Skin epidermis (tissue), 12 donors: ENCODE data around the gene PAX2.

ENCODE experiments used
- H3K27ac ChIP-seq, 21 experiments: fragments of 200-600 bp; sonication (generic) in 11 of 21; one replicate each; pipeline ENCODE4 v1.5.0; 2020; ENCODE audit warnings: mild to moderate bottlenecking in 3 of 21, inconsistent platforms in 2 of 21, moderate library complexity in 2 of 21
- H3K4me3 ChIP-seq, 7 experiments: fragments of 200-600 bp; sonication (generic) in 2 of 7; one replicate each; pipeline ENCODE4 v1.5.0; 2020; ENCODE audit warnings: inconsistent platforms in 2 of 7, mild to moderate bottlenecking in 2 of 7, moderate library complexity in 1 of 7

PAX2 gene

DNA sequence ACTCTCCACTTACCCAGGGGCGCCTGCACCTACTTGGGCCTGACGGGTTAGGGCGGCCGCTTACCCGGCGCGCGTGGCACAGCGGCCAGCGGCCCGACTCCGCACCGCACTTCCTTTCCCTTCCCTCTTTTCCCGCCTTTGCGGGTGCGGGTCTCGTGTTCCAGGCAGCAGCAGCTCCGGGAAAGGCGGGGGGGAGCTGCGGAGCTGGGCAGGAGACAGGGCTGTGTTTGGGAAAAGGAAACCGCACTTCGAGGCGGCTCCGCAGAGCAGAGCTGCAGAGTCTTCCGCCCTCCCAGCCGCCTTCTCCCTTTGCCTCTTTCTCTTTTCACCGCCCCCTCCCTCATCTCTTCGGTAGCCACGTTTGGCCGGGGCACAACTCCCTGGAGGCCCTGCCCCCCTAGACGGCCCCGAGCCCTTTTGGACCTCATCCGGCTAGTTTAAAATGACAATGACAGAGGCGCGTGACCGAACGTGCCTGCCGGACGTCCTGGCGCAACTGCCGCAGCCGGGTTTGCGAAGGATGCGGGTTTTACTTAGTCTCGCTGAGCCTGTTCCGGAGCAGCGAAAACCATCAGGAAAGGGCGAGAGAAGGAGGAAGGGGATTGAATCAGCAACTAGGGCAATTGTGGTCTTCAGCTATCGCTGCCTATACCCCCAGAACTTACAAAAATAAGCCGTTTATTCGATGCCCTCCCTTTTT, 7.9 kb upstream of the PAX2 start:
- peak overlapping the region in 4 of 7 experiments; percentile 5 to 24 (median 15) for H3K4me3 ChIP-seq

DNA sequence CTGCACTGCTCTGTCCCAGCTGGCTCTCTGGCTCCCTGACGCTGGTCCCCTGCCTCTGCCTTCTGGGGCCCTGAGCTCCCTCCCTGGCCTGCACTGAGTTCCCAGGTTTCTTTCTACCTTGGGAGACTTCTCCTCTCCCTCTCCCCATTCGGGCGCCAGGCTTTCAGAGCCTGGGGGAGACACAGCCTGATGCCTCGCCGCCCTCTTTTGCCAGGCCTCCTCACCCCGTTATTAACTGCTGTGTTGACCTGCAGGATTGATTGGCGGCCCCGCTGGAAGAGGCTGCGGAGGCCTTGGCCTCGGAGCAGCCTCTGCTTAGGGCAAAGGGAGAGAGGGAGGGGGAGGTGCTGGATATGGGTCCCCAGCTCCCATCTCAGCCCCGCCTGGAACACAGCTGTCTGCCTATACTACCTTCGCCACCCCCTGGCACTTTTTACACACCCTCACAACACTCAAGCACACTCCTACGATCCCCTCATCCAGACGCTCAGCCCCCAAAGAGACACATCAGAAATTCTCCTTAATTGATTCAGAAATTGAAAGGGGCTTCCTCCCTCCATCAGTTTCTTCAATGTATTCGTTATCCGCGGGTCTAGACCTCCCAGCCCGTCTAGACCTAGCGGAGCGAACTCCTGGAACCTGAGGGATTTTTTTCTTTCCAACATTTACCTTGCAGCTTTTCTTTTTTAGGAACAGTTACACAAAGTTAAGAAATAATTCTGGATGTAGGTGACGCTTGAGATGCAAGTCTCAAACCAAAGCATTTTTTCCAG, 7.1 kb upstream of the PAX2 start:
- Histone ChIP-seq H3K27ac (no peak overlapping the region), H3K4me3 (no peak overlapping the region)

More for the DNA sequence above, 7.9 kb upstream of the PAX2 start:
- no peak overlapping the region for H3K27ac ChIP-seq

- H3K27ac ChIP-seq, result no peak overlapping the region
- no peak overlapping the region for H3K4me3 ChIP-seq
Measured at GRCh38 chr10:100739517-100740368, 5.6 kb upstream of the PAX2 start.

GRCh38 chr10:100740476-100741377, 4.7 kb upstream of the PAX2 start:
- no peak overlapping the region for H3K4me3 ChIP-seq
- H3K27ac ChIP-seq, result no peak overlapping the region

- no peak overlapping the region for H3K4me3 ChIP-seq
Measured at GRCh38 chr10:100741378-100742075, 3.9 kb upstream of the PAX2 start.

DNA sequence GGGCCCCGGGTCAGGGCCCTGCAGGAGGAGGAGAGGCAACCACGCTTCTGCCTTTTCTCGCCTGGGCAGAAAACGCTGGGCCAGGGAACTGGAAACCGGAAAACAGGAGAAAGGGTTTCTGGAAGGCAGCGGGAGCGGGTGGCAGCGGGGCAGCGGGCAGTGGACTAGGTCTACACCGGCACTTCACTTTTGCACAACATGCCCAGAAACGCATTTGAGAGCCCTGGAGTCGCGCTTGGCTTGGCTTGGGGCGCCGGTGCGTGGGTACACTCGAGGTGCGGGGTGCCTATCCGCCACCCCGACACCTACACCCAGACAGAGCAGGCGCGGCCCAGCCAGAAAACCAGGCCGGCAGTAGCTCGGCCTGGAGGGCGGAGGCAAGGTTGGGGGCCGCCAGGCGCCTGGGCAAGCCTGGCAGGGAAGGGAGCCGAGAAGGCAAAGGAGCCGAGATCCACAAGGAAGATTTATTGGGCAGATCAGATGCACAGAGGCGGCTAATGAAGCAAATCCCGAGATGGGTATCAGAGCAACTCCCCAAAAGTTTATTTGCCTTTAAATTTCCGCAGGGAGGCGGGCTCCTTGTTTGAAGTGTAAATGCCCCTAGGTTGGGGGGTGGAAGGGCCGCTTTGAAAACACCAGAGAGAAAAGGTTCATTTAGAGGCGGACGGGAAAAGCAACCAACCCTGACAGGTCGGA, 3.2 kb upstream of the PAX2 start:
- Histone ChIP-seq H3K4me3 (no peak overlapping the region), H3K27ac (no peak overlapping the region)

More at GRCh38 chr10:100741378-100742075, 3.9 kb upstream of the PAX2 start:
- no peak overlapping the region for H3K27ac ChIP-seq

DNA sequence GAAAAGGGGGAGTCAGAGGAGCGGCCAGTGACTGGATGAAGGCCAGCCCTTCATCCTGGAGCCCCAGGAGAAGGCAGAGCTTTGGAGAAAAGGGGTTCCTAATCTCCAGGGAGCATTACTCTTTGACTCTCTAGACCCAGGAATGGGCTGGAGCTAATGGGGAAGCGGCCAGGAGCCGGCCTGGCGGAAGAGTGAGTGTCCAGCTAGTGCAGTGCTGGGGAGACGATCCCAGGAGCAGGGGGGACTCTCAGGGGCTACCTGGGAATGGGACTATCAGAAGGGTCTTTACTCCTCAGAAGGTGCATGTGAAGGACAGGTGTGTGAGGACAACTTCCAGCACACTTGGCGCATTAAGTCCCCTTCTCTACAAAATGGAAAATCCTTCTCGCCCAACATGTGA, 2.4 kb upstream of the PAX2 start:
- no peak overlapping the region for H3K27ac ChIP-seq

DNA sequence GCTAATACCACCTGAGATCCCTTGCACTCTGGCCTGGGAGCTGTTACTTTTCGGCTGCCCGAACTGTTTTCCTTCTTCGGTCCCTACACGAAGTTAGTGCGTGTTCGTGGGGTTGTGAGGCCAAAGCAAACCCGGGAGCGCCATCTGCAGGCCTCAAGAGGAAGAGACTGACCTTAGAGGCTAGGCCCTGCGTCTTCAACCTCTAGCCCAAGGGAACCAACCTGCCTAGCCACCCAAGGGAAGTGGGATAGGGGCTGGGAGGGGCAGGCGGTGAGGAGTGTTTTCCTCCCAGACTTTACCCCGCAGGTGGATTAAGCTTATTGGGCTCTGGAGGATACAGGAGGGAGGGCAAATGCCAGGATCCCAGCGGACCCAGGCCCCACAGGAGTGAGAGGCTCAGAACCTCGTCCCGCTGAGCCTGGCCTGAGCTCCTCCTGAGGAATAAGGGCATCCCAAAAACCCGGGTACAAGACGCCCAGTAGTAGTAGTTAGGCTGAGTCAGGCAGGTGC, 1.7 kb upstream of the PAX2 start:
- H3K4me3 ChIP-seq, result no peak overlapping the region

More for the DNA sequence above, 2.4 kb upstream of the PAX2 start:
- H3K4me3 ChIP-seq, result no peak overlapping the region

DNA sequence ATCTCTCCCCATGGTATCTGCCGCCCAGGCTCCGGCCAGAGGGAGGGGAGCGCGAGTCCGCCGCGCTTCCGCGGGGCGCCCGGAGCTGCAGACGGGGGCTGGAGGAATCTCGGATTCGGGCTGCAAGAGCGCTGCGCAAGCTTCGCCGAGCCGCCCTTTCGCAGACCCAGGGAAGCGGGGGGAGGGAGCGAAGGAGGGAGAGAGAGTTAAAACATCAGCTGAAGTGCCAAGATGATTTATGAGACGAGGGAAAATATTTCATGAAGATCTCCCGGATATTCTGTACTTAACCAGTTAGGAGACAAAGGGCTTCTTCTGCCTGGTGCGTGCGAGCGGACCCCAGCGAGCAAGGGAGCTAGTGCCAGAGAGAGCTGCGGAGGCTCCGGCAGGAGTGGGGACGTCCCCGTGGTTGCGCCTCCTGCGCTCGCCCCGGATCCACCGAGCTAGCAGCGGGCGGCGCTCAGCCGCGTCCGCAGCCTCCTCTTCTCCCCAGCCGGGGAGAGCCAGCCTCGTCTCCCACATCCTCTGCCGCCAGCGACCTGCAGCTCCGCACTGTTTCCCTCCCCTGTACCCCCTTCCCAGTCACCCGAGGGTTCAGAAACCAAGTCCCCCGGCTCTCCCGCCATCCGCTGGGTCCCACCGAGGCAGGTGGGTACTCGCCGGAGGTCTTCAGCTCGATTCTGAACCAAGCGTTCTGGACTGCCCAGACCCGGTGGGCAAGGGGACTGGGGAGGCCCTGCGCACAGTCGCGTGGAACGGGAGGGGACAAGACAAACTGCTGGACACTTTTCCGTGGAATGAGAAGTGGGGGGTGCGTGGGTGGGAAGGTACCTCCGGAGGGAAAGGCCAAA, 1.0 kb upstream of the PAX2 start:
- Histone ChIP-seq H3K4me3 (peak overlapping the region in 1 of 7 experiments; percentile 27), H3K27ac (no peak overlapping the region)

More for the DNA sequence above, 1.7 kb upstream of the PAX2 start:
- H3K27ac ChIP-seq, result no peak overlapping the region

GRCh38 chr10:100745882-100746783, 751 bp downstream of the PAX2 start:
- Histone ChIP-seq H3K27ac (no peak overlapping the region), H3K4me3 (peak overlapping the region in 2 of 7 experiments; percentile 12 to 27)

DNA sequence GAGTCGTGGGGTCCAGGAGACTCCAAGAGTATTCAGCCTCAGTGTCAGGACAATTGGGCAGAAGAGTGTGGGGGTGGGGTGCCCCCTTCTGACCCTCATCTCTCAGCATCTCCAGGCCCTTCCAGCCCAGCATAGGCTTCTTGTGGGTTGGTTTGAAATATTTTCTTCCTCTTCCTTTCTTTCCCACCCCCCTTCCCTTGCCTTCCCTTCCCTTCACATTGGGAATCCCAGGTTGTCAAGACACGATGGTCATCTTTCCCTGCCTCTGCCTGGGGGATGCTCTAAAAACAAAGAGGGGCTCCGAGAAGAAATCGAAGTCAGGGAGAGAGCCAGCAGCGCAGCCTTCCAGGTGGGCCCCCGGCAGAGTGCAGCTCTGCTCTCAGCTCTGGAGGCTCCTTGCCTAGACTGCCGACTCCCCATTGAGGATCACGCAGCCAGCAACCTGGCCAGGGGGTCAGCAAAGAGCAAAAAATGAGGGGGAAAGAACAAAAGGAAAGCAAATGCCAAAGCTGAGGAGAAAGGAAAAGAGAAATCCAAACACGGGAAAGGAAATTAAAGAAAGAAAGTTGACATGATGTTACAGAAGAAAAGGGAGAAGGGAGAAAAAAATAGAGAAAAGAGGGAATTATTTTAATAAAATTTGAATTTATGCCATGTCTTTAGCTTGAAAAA, 1.5 kb downstream of the PAX2 start:
- H3K27ac ChIP-seq, result no peak overlapping the region
- no peak overlapping the region for H3K4me3 ChIP-seq

DNA sequence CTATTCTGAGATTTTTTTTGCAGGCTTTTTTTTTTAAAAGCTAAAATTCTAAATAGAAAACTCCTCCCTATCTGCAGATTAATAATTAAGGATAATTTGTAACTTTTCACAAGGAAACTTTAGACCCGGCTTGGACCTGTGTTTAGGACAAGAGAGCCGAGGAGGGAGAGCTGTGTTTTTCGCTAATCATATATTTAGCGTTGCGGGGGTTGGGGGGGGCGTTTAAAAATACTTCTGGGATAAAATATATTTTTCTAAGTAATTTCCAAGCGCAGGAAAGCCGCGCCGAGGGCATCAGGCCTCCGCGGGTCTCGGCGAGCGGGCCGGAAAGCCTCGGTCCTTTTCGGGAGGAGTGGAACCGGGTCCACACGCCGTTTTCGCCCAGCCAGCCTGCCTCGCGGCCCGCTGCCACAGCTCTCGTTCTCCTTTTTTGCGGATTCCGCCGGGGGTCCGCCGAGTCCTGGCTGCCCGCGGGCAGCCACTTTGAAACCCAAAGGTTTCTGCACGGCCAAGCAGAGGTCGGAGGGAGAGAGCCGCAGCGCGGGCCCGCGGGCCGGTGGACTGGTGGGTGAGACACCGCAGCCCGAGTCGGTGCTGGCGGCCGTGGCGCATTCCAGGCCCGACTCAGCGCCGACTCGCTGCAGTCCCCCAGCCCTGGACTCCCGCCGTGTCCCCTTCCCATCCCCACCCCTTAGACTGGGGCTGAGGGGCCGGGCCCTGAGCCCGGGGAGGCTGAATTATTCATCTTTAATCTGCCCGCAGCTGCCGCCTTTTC, 2.3 kb downstream of the PAX2 start:
- no peak overlapping the region for H3K27ac ChIP-seq
- no peak overlapping the region for H3K4me3 ChIP-seq

- Histone ChIP-seq H3K4me3 (no peak overlapping the region), H3K27ac (no peak overlapping the region)
Measured at GRCh38 chr10:100748231-100749058, 3.1 kb downstream of the PAX2 start.

DNA sequence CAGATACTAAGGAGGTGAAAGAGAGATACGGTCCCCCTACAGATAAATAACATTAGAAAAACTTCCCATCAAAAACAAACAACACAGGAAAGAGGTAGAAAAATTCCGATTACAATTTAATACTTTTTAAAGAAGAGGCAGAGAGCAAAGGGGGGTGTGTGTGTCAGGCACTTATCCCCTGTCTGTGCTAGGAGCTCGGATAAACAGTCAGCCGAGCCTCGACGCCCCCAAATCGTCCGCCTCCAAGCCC, 3.6 kb downstream of the PAX2 start:
- H3K4me3 ChIP-seq, result no peak overlapping the region
- H3K27ac ChIP-seq, result no peak overlapping the region
